Panc1 (cell line): ENCODE results near the gene SOCS1. TPM values are rescaled to one million over a fixed set of nuclear protein-coding genes. Genes with fewer than 3 reads are reported as not detected.

Experiments used
- ATAC-seq: fragments of 200-7000 bp; cut with Tn5 transposase; 2 replicates; pipeline ENCODE4 v1.9.1; 2020; ENCODE audit warnings: mild to moderate bottlenecking, moderate library complexity
- BruUV-seq: library from RNA; stranded (reverse); fragments of 400-500 nt; replicated peaks from 2 replicates; lab custom pipeline; 2021; lab: Mats Ljungman, UMichigan
- CTCF ChIA-PET: fragments of 300-600 bp; sonication (Branson Sonifier 250); formaldehyde crosslinking; loops from one replicate; lab custom pipeline; 2022; ENCODE audit warnings: antibody characterized with exemption; lab: Charles Lee
- POLR2A ChIA-PET: fragments of 300-600 bp; sonication (Branson Sonifier 250); formaldehyde crosslinking; loops from one replicate; lab custom pipeline; 2022; ENCODE audit warnings: antibody characterized with exemption; lab: Charles Lee
- DNase-seq: peaks from one replicate; pipeline ENCODE4 v3.0.0-alpha.2; 2010; ENCODE audit warnings: low read depth, low spot score
- H3K27ac ChIP-seq: 2 replicates; pipeline ENCODE4 v1.5.1; 2011; ENCODE audit warnings: mild to moderate bottlenecking, low read length, inconsistent platforms
- H3K27me3 ChIP-seq: fragments of 200-500 bp; sonication (Bioruptor generic); 2 replicates; pipeline ENCODE4 v1.6.0; 2014; ENCODE audit warnings: low read length, inconsistent platforms; ENCODE audit not compliant: control insufficient read depth, insufficient read depth
- H3K36me3 ChIP-seq: fragments of 200-500 bp; sonication (Bioruptor generic); 2 replicates; pipeline ENCODE4 v1.5.1; 2014; ENCODE audit warnings: inconsistent platforms, mild to moderate bottlenecking, low read length, moderate library complexity; ENCODE audit not compliant: control insufficient read depth, insufficient read depth
- H3K4me1 ChIP-seq: 2 replicates; pipeline ENCODE4 v1.5.1; 2011; ENCODE audit warnings: inconsistent platforms, mild to moderate bottlenecking, low read length, moderate library complexity; ENCODE audit not compliant: control insufficient read depth, insufficient read depth
- H3K4me3 ChIP-seq, 2 experiments: 2 replicates each; pipeline ENCODE4 v1.5.1; 2011 to 2012; ENCODE audit warnings: low read depth in 2 of 2, low read length in 2 of 2, mild to moderate bottlenecking in 2 of 2, inconsistent platforms in 1 of 2, moderate library complexity in 1 of 2
- H3K9me3 ChIP-seq: fragments of 200-500 bp; sonication (Bioruptor generic); 2 replicates; pipeline ENCODE4 v1.5.1; 2014; ENCODE audit warnings: low read depth, mild to moderate bottlenecking, inconsistent platforms, low read length, moderate library complexity; ENCODE audit not compliant: control insufficient read depth, insufficient read depth
- TCF7L2 ChIP-seq: IDR thresholded peaks from 2 replicates; pipeline ENCODE4 v1.6.1; 2011; ENCODE audit warnings: mild to moderate bottlenecking, low read depth, low read length, inconsistent platforms
- in situ Hi-C: cut with HindIII; loops from 2 replicates; pipeline ENCODE4 v1.10.0; 2016; ENCODE audit warnings: low sequenced_read_pairs, low pct_unique_long_range_greater_than_20kb
- intact Hi-C: fragments of 100-400 bp; cut with micrococcal nuclease; formaldehyde crosslinking; loops from one replicate; pipeline ENCODE4 v1.10.0; 2022; ENCODE audit not compliant: unreplicated experiment
- total RNA-seq: library from RNA; stranded (reverse); gene quantifications from one replicate; pipeline ENCODE4 v1.2.1, GENCODE V29; 2021; ENCODE audit not compliant: unreplicated experiment
- TF ChIP-seq, protein P1 (sequence below): fragments of 450-650 bp; IDR thresholded peaks from 2 replicates; pipeline ENCODE4 v1.5.1; 2017; ENCODE audit warnings: mild to moderate bottlenecking
- TF ChIP-seq, protein P2 (sequence below), 2 experiments: IDR thresholded peaks; 2 replicates each; pipeline ENCODE4 v1.6.1; 2011 to 2012; ENCODE audit warnings: low read depth in 2 of 2, control low read depth in 1 of 2, low read length in 1 of 2, mild to moderate bottlenecking in 1 of 2, moderate library complexity in 1 of 2; ENCODE audit not compliant: insufficient read depth in 1 of 2

Gene SOCS1
- total RNA-seq, 1 experiment from 2014 or later, result 4.8 TPM

DNA sequence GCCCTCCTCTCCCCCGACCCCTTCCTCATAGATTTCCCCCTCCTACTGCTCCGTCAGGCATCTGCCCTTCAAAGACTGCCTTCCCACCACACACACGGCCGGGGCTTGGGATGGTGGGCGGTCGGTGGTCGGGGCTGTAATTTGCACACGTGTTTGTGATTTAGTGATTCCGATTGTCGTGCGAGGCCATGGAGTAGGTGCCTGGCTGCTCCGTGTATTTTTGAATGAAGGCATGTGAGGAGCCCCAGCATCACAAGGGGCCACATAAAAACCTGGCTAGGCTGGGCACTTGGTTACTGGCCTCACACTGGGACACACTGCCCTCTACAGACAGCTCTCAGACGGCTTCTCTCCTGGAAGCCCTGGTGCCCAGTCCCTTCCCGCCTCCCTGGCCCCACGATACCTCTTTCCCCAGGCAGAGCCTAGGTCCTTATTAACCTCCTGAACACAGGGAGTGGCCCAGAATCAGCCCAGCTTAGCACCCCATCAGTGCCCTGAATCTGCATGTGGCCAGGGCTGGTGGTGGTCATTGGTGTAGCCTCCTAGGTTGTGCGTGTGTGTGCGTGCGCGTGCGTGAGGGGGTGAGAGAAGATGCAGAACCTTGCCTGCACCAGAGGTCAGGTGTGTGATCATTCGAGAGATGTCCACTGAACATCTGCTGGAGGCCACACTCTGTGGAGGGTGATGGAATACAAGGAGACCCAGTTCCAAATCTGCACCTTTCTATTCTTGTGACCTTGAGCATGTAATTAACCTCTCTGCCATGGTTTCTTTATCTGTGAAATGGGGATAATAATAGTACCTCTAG is 1.3 kb upstream of the SOCS1 start:
- Histone ChIP-seq H3K36me3 (no peaks in the 10 kb centered on the region), H3K9me3 (no peaks in the 10 kb centered on the region), H3K4me1 (peaks cover 15% of the 10 kb centered on the region), H3K27me3 (no peaks in the 10 kb centered on the region), H3K27ac (no peak overlapping the region), H3K4me3 (peak overlapping the region; percentile 70 to 78)
- ChIA-PET POLR2A (interaction anchor here (1.3 kb wide), 1 partner anchor 275 kb away, joined by 4 read pairs; no protein-coding TSS in a partner anchor), CTCF (interaction anchor here (0.6 to 2.3 kb wide), 3 partner anchors 170 to 286 kb away, joined by 4 to 17 read pairs (median 7); no protein-coding TSS in a partner anchor)
- in situ Hi-C loops, result no loop called here
- no peak for DNase-seq
- intact Hi-C loops, result loop anchor here (1.0 to 5.0 kb wide), 3 partner anchors 100 to 305 kb away; no protein-coding TSS in a partner anchor
- TF ChIP-seq, protein P1, sequence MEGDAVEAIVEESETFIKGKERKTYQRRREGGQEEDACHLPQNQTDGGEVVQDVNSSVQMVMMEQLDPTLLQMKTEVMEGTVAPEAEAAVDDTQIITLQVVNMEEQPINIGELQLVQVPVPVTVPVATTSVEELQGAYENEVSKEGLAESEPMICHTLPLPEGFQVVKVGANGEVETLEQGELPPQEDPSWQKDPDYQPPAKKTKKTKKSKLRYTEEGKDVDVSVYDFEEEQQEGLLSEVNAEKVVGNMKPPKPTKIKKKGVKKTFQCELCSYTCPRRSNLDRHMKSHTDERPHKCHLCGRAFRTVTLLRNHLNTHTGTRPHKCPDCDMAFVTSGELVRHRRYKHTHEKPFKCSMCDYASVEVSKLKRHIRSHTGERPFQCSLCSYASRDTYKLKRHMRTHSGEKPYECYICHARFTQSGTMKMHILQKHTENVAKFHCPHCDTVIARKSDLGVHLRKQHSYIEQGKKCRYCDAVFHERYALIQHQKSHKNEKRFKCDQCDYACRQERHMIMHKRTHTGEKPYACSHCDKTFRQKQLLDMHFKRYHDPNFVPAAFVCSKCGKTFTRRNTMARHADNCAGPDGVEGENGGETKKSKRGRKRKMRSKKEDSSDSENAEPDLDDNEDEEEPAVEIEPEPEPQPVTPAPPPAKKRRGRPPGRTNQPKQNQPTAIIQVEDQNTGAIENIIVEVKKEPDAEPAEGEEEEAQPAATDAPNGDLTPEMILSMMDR, result peak; percentile 91
- TF ChIP-seq, protein P2, sequence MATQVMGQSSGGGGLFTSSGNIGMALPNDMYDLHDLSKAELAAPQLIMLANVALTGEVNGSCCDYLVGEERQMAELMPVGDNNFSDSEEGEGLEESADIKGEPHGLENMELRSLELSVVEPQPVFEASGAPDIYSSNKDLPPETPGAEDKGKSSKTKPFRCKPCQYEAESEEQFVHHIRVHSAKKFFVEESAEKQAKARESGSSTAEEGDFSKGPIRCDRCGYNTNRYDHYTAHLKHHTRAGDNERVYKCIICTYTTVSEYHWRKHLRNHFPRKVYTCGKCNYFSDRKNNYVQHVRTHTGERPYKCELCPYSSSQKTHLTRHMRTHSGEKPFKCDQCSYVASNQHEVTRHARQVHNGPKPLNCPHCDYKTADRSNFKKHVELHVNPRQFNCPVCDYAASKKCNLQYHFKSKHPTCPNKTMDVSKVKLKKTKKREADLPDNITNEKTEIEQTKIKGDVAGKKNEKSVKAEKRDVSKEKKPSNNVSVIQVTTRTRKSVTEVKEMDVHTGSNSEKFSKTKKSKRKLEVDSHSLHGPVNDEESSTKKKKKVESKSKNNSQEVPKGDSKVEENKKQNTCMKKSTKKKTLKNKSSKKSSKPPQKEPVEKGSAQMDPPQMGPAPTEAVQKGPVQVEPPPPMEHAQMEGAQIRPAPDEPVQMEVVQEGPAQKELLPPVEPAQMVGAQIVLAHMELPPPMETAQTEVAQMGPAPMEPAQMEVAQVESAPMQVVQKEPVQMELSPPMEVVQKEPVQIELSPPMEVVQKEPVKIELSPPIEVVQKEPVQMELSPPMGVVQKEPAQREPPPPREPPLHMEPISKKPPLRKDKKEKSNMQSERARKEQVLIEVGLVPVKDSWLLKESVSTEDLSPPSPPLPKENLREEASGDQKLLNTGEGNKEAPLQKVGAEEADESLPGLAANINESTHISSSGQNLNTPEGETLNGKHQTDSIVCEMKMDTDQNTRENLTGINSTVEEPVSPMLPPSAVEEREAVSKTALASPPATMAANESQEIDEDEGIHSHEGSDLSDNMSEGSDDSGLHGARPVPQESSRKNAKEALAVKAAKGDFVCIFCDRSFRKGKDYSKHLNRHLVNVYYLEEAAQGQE (IDR thresholded peaks at IDR 0.05; ENCODE audit: insufficient read depth in 1 of 2, low read depth in 2 of 2, low read length in 1 of 2), result no peak
- ATAC-seq, result peak; percentile 74
- BruUV-seq, result no TSS peak

DNA sequence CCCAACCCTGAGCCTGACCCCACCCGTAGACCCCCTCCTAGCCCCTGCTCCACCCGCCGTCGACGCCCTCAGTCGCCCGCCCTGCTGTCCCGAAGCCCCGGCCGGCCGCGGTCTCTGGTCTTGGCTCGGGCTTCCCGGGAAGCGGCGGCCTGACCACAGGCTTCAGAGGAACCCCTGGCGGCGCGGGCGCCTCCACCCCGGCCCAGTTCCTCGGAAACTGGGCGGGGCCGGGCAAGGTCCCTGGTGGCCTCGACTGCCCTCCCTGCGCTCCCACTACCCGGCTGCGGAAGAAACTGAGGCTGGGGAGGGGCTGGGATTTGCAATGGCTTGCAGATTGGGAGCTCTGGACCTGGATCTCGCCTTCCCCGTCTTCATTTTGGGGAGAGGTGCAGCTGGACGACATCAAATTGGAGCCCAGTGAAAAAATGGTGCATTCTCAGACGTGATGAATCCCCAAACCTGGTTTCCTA is 692 bp upstream of the SOCS1 start:
- POLR2A ChIA-PET, result interaction anchor here (0.6 to 1.3 kb wide), 7 partner anchors 34 to 286 kb away, joined by 3 to 6 read pairs (median 4); no protein-coding TSS in a partner anchor
- H3K27ac ChIP-seq, result peak overlapping the region; percentile 83; the same call in 1 of the 2 replicates
- no peaks in the 10 kb centered on the region for H3K27me3 ChIP-seq
- H3K9me3 ChIP-seq, result no peaks in the 10 kb centered on the region
- ATAC-seq (peak; percentile 52), DNase-seq (no peak)
- peaks cover 15% of the 10 kb centered on the region for H3K4me1 ChIP-seq
- no peaks in the 10 kb centered on the region for H3K36me3 ChIP-seq
- BruUV-seq, result no TSS peak
- intact Hi-C loops (loop anchor here (1.0 to 5.0 kb wide), 3 partner anchors 101 to 304 kb away; no protein-coding TSS in a partner anchor), in situ Hi-C loops (no loop called here)
- CTCF ChIA-PET, result interaction anchor here (0.5 to 2.3 kb wide), 6 partner anchors 95 to 293 kb away, joined by 3 to 17 read pairs (median 6); no protein-coding TSS in a partner anchor
- peak overlapping the region; percentile 70 to 78 for H3K4me3 ChIP-seq
- no peak for TF ChIP-seq TCF7L2
